Sigmoid colon (tissue), 3 donors: Measurements from ENCODE around the gene LEPROT.

Source experiments
- POLR2A ChIP-seq, 2 donors: fragments of 450-650 bp; IDR thresholded peaks; one replicate each; pipeline ENCODE4 v1.6.1; 2016; ENCODE audit warnings: antibody characterized with exemption in 2 of 2, mild to moderate bottlenecking in 2 of 2, moderate library complexity in 2 of 2
- TF ChIP-seq, protein P1 (sequence below), 4 experiments: fragments of 450-650 bp in 3 of 4; fragments of 200-600 bp in 1 of 4; IDR thresholded peaks; one replicate each; pipeline ENCODE4 v1.5.1; 2016 to 2019; ENCODE audit warnings: antibody characterized with exemption in 4 of 4, mild to moderate bottlenecking in 3 of 4, moderate library complexity in 2 of 4

DNA sequence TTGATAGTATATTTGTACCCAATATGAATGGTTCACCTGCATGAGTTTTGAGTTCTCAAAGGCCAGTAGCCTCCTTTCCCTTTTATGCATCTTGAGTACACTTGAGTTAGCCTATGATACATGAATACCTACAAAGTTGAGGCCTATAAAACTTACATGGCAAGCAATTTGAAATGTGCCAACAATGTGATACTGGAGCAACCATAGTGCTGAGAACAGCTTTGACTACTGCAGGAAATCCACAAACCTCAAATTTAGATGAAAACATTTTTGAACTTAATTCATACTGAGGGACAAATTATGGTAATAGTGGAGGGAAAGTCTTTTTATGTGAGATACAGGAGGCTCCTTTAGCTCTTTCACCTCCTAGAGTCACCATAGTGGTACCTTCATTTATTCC, 37.4 kb downstream of the LEPROT start:
- TF ChIP-seq, protein P1, sequence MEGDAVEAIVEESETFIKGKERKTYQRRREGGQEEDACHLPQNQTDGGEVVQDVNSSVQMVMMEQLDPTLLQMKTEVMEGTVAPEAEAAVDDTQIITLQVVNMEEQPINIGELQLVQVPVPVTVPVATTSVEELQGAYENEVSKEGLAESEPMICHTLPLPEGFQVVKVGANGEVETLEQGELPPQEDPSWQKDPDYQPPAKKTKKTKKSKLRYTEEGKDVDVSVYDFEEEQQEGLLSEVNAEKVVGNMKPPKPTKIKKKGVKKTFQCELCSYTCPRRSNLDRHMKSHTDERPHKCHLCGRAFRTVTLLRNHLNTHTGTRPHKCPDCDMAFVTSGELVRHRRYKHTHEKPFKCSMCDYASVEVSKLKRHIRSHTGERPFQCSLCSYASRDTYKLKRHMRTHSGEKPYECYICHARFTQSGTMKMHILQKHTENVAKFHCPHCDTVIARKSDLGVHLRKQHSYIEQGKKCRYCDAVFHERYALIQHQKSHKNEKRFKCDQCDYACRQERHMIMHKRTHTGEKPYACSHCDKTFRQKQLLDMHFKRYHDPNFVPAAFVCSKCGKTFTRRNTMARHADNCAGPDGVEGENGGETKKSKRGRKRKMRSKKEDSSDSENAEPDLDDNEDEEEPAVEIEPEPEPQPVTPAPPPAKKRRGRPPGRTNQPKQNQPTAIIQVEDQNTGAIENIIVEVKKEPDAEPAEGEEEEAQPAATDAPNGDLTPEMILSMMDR (IDR thresholded peaks at IDR 0.05): no peak
- TF ChIP-seq POLR2A (IDR thresholded peaks at IDR 0.05): no peak
